ENCODE results near the gene AFF1.

- TF ChIP-seq POLR2A (IDR thresholded peaks at IDR 0.05; ENCODE audit: low read length) (no peak), GATA1 (IDR thresholded peaks at IDR 0.05; ENCODE audit: low read depth, low read length) (no peak)
Measured at GRCh38 chr4:87045659-87046058, 110.8 kb downstream of the AFF1 start.

Data from erythroblast (primary cell).